Activated CD4-positive, alpha-beta T cell treated with anti-CD3 and anti-CD28 coated beads, Interleukin-10, Interleukin-2, amounts not matched to agents 100 ng/mL and 50 ng/mL, durations not matched to agents 16 hours and 8 hours (primary cell): Measurements from ENCODE around the gene ACAD11.
"Not testable (repeated sequence)": the region's sequence is repeated elsewhere in the genome, so short reads cannot be mapped to it uniquely, and the experiment has no call there.

Experiments used
- DNase-seq: peaks from one replicate; pipeline ENCODE4 v3.0.0-alpha.2; 2020

The ACAD11 gene

GRCh38 chr3:132650153-132650552, 9.5 kb downstream of the ACAD11 start:
- DNase-seq = no peak

- no peak for DNase-seq
Measured at GRCh38 chr3:132645058-132645457, 14.6 kb downstream of the ACAD11 start.

GRCh38 chr3:132643366-132643765, 16.2 kb downstream of the ACAD11 start:
- DNase-seq = no peak

- no peak for DNase-seq
Measured at GRCh38 chr3:132642539-132642847, 17.1 kb downstream of the ACAD11 start.

- peak; percentile 52 for DNase-seq
Measured at GRCh38 chr3:132641837-132642538, 17.6 kb downstream of the ACAD11 start.

GRCh38 chr3:132641427-132641826, 18.2 kb downstream of the ACAD11 start:
- not testable (repeated sequence) for DNase-seq

GRCh38 chr3:132638706-132639105, 20.9 kb downstream of the ACAD11 start:
- DNase-seq = no peak

- no peak for DNase-seq
Measured at GRCh38 chr3:132637590-132637989, 22.0 kb downstream of the ACAD11 start.

GRCh38 chr3:132635052-132635451, 24.6 kb downstream of the ACAD11 start:
- DNase-seq = no peak

- no peak for DNase-seq
Measured at GRCh38 chr3:132630612-132631011, 29.0 kb downstream of the ACAD11 start.

GRCh38 chr3:132629928-132630327, 29.7 kb downstream of the ACAD11 start:
- DNase-seq = no peak

GRCh38 chr3:132628157-132628556, 31.5 kb downstream of the ACAD11 start:
- no peak for DNase-seq

GRCh38 chr3:132626955-132627354, 32.7 kb downstream of the ACAD11 start:
- DNase-seq = no peak

- no peak for DNase-seq
Measured at GRCh38 chr3:132625613-132626012, 34.0 kb downstream of the ACAD11 start.

- DNase-seq = no peak
Measured at GRCh38 chr3:132624790-132625189, 34.8 kb downstream of the ACAD11 start.

- DNase-seq = no peak
Measured at GRCh38 chr3:132623646-132624045, 36.0 kb downstream of the ACAD11 start.

- DNase-seq = no peak
Measured at GRCh38 chr3:132622761-132623160, 36.8 kb downstream of the ACAD11 start.

GRCh38 chr3:132622148-132622547, 37.5 kb downstream of the ACAD11 start:
- no peak for DNase-seq

GRCh38 chr3:132616780-132617179, 42.8 kb downstream of the ACAD11 start:
- DNase-seq = no peak

- no peak for DNase-seq
Measured at GRCh38 chr3:132615881-132616280, 43.7 kb downstream of the ACAD11 start.

GRCh38 chr3:132615301-132615700, 44.3 kb downstream of the ACAD11 start:
- not testable (repeated sequence) for DNase-seq

- DNase-seq = not testable (repeated sequence)
Measured at GRCh38 chr3:132606620-132607019, 53.0 kb downstream of the ACAD11 start.

GRCh38 chr3:132606085-132606484, 53.5 kb downstream of the ACAD11 start:
- no peak for DNase-seq

- DNase-seq = no peak
Measured at GRCh38 chr3:132605374-132605792, 54.2 kb downstream of the ACAD11 start.

GRCh38 chr3:132600614-132601013, 59.0 kb downstream of the ACAD11 start:
- not testable (repeated sequence) for DNase-seq
